Spleen (tissue), 7 donors: Measurements from ENCODE around the gene WDCP.
A peak's percentile ranks its signal among the peaks of the same experiment; 100 is the strongest.

Experiments used
- POLR2A ChIP-seq, 3 donors: fragments of 450-650 bp; IDR thresholded peaks; one replicate each; pipeline ENCODE4 v1.5.1; 2017; ENCODE audit warnings: antibody characterized with exemption in 3 of 3, mild to moderate bottlenecking in 1 of 3
- POLR2AphosphoS5 ChIP-seq, 3 donors: sonication (generic); formaldehyde crosslinking; IDR thresholded peaks; one replicate each; pipeline ENCODE4 v1.5.1; 2017; ENCODE audit warnings: antibody characterized with exemption in 3 of 3
- TF ChIP-seq, protein P1 (sequence below), 11 experiments: fragments of 200-600 bp in 7 of 11; fragments of 450-650 bp in 4 of 11; sonication (generic) in 4 of 11; IDR thresholded peaks in 8 of 11; conservative IDR thresholded peaks in 3 of 11; 1 replicate in 7 of 11; 2 replicates in 4 of 11; pipeline versions ENCODE4 v1.4.0 to v1.8.0; 2016 to 2021; ENCODE audit warnings: antibody characterized with exemption in 11 of 11, inconsistent platforms in 4 of 11, mild to moderate bottlenecking in 1 of 11
- donor health status: DM: no; HTN: no; CAD: no; lungs with moderate emphysema.
- donor health status: DM: no; HTN: no; CAD: no.
- donor health status: DM: no; HTN: no; CAD: no.

DNA sequence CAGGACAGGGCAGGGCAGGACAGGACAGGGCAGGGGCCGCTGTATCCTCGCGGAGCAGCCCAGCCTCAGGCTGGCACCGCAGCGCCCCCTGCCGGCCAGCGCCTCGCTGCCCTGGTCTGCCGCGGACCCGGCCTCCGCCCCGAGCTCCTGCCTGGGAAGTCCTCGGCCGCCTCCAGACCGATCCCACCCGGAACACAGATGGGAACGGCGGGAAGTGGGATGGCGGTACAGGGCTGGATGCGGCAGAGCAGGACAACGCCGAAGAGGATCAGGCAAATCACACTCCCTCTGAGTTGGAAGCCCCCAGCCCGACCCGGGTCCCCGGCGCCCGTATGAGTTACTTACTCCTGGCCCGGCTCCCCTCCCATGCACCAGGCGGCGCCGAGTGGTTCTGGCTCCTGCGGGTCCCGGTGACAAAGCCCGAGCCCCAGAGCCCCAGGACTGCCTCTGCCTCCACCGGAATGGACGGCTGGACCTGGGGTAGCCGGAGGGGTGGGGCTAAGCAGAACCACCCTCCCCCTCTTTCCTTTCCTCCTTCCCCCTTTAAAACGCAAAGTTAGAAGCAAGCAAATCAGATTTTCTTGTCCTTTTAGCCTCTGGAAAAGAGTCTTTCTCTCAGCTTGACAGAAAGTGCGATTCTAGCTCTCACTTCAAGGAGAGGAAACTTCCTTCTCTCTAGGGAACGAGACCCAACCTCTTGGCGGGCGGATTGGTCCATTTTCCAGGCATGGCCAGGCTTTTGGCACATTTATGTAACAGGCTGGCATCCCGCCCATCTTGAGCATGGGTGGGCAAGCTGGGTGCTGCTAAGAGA is 37.4 kb upstream of the WDCP start, which contains the start of gene TP53I3:
- TF ChIP-seq, protein P1, sequence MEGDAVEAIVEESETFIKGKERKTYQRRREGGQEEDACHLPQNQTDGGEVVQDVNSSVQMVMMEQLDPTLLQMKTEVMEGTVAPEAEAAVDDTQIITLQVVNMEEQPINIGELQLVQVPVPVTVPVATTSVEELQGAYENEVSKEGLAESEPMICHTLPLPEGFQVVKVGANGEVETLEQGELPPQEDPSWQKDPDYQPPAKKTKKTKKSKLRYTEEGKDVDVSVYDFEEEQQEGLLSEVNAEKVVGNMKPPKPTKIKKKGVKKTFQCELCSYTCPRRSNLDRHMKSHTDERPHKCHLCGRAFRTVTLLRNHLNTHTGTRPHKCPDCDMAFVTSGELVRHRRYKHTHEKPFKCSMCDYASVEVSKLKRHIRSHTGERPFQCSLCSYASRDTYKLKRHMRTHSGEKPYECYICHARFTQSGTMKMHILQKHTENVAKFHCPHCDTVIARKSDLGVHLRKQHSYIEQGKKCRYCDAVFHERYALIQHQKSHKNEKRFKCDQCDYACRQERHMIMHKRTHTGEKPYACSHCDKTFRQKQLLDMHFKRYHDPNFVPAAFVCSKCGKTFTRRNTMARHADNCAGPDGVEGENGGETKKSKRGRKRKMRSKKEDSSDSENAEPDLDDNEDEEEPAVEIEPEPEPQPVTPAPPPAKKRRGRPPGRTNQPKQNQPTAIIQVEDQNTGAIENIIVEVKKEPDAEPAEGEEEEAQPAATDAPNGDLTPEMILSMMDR (IDR thresholded peaks at IDR 0.05 in 8 of 11, conservative IDR thresholded peaks at IDR 0.05 in 3 of 11) = peak; percentile 92 to 99 (median 97)
- TF ChIP-seq POLR2A (IDR thresholded peaks at IDR 0.05) (no peak), POLR2AphosphoS5 (IDR thresholded peaks at IDR 0.05) (peak; percentile 71 to 88 (median 86))
